SH-SY5Y (cell line): ENCODE data around the gene ADAMTS8.

Experiments
- GATA2 ChIP-seq: IDR thresholded peaks from 2 replicates; pipeline ENCODE4 v1.6.1; 2011; ENCODE audit warnings: mild to moderate bottlenecking, low read depth, low read length
- GATA3 ChIP-seq: IDR thresholded peaks from 2 replicates; pipeline ENCODE4 v1.6.1; 2011; ENCODE audit warnings: low read depth, mild to moderate bottlenecking, low read length, moderate library complexity

DNA sequence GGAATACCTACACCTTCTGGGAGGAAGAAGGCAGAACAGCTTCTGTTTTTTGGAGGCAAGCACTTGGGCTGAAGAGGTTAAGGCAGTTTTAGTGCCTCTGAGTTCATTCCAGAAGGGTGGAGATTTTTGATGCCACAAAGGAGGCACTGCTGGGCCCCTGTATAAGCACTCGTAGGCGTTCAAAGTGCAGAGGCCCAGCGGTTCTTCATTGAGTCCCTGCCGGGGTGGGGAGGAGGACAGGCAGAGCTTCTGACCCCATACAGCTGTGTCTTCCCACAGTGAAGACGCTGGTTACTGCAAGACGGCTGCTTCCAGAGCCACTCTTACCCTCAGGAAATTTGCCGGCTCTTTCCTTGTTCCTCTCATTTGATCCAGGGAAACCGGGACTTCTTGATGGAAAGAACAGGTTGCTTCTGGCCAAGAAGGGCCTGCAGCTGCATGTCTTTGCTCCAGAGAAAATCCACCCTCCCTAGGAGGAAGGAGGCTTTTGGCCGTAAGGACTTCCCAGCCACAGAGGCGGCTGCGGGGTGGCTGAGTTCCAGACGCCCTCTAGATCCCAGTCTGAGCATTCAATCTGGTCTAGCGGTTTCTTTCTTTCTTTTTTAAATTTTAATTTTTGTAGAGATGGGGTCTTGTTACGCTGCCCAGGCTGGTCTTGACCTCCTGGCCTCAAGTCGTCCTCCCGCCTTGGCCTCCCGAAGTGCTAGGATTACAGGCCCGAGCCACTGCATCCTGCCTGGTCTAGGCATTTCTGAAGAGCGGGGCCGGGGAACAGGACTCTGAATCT lies 29.4 kb upstream of the ADAMTS8 start:
- no peak for TF ChIP-seq GATA2
- TF ChIP-seq GATA3 = no peak
